WERI-Rb-1 (cell line): Measurements from ENCODE around the gene IKZF2.

Experiments used
- DNase-seq: peaks from one replicate; pipeline ENCODE4 v3.0.0-alpha.2; 2020
- H3K27ac ChIP-seq: fragments of 250-450 bp; sonication (Bioruptor Pico); 2 replicates; pipeline ENCODE4 v1.5.1; 2020; ENCODE audit warnings: mild to moderate bottlenecking, moderate library complexity
- H3K27me3 ChIP-seq: fragments of 250-450 bp; sonication (Bioruptor Pico); 2 replicates; pipeline ENCODE4 v1.5.1; 2021; ENCODE audit warnings: mild to moderate bottlenecking, low read depth, moderate library complexity; ENCODE audit not compliant: insufficient read depth, severe bottlenecking
- H3K36me3 ChIP-seq: fragments of 250-450 bp; sonication (Bioruptor Pico); 2 replicates; pipeline ENCODE4 v1.5.1; 2020; ENCODE audit warnings: mild to moderate bottlenecking, moderate library complexity
- H3K4me3 ChIP-seq: 2 replicates; pipeline ENCODE4 v1.5.1; 2011; ENCODE audit warnings: low read depth, mild to moderate bottlenecking, control low read depth, low read length
- H3K9me3 ChIP-seq: fragments of 250-450 bp; sonication (Bioruptor Pico); 2 replicates; pipeline ENCODE4 v1.5.1; 2021; ENCODE audit warnings: mild to moderate bottlenecking, moderate library complexity; ENCODE audit not compliant: severe bottlenecking
- CTCF ChIP-seq: IDR thresholded peaks from 2 replicates; pipeline ENCODE4 v1.5.1; 2011; ENCODE audit warnings: low read depth, mild to moderate bottlenecking, control low read depth, inconsistent platforms, low read length

IKZF2 gene

GRCh38 chr2:213187386-213187785 lies 36.0 kb upstream of the IKZF2 start:
- Histone ChIP-seq H3K9me3 (peaks cover 2% of the 10 kb centered on the region), H3K4me3 (no peak overlapping the region), H3K36me3 (no peaks in the 10 kb centered on the region), H3K27ac (no peak overlapping the region), H3K27me3 (no peaks in the 10 kb centered on the region)
- no peak for TF ChIP-seq CTCF
- no peak for DNase-seq

- Histone ChIP-seq H3K27me3 (no peaks in the 10 kb centered on the region), H3K9me3 (no peaks in the 10 kb centered on the region), H3K36me3 (no peaks in the 10 kb centered on the region), H3K27ac (no peak overlapping the region), H3K4me3 (no peak overlapping the region)
- no peak for DNase-seq
- no peak for TF ChIP-seq CTCF
Measured at GRCh38 chr2:213185147-213185822, 33.9 kb upstream of the IKZF2 start.

- no peak for TF ChIP-seq CTCF
- Histone ChIP-seq H3K4me3 (no peak overlapping the region), H3K9me3 (no peaks in the 10 kb centered on the region), H3K36me3 (no peaks in the 10 kb centered on the region), H3K27me3 (no peaks in the 10 kb centered on the region), H3K27ac (no peak overlapping the region)
- no peak for DNase-seq
Measured at GRCh38 chr2:213181712-213182111, 30.3 kb upstream of the IKZF2 start.

- no peak overlapping the region for H3K4me3 ChIP-seq
- no peak for TF ChIP-seq CTCF
- H3K9me3 ChIP-seq: no peaks in the 10 kb centered on the region
- no peaks in the 10 kb centered on the region for H3K27me3 ChIP-seq
- DNase-seq: no peak
- H3K36me3 ChIP-seq: no peaks in the 10 kb centered on the region
- H3K27ac ChIP-seq: no peak overlapping the region
Measured at GRCh38 chr2:213177679-213178078, 26.3 kb upstream of the IKZF2 start.

- no peak overlapping the region for H3K4me3 ChIP-seq
- H3K27ac ChIP-seq: no peak overlapping the region
- no peaks in the 10 kb centered on the region for H3K36me3 ChIP-seq
- no peaks in the 10 kb centered on the region for H3K9me3 ChIP-seq
- no peaks in the 10 kb centered on the region for H3K27me3 ChIP-seq
- DNase-seq: no peak
- TF ChIP-seq CTCF: no peak
Measured at GRCh38 chr2:213175673-213176247, 24.3 kb upstream of the IKZF2 start.

GRCh38 chr2:213172641-213173040 lies 21.2 kb upstream of the IKZF2 start:
- H3K36me3 ChIP-seq: no peaks in the 10 kb centered on the region
- H3K27ac ChIP-seq: no peak overlapping the region
- no peak for DNase-seq
- TF ChIP-seq CTCF: no peak
- H3K9me3 ChIP-seq: no peaks in the 10 kb centered on the region
- H3K4me3 ChIP-seq: no peak overlapping the region
- H3K27me3 ChIP-seq: no peaks in the 10 kb centered on the region
